HG03442 (cell line): Measurements from ENCODE around the gene CRMP1.
"Not testable (repeated sequence)": the region's sequence is repeated elsewhere in the genome, so short reads cannot be mapped to it uniquely, and the experiment has no call there.

ENCODE experiments used
- ATAC-seq: cut with Tn5 transposase; IDR thresholded peaks from one replicate; pipeline ENCODE4 v1.9.1; 2021; ENCODE audit warnings: mild to moderate bottlenecking, moderate library complexity; ENCODE audit not compliant: unreplicated experiment

The CRMP1 gene

GRCh38 chr4:5825321-5826041, 67.4 kb downstream of the CRMP1 start:
- ATAC-seq = no peak

GRCh38 chr4:5824635-5825034, 68.3 kb downstream of the CRMP1 start:
- ATAC-seq = no peak

GRCh38 chr4:5824227-5824626, 68.7 kb downstream of the CRMP1 start:
- ATAC-seq = no peak

- no peak for ATAC-seq
These were observed 69.2 kb downstream of the CRMP1 start for GRCh38 chr4:5823542-5824211.

- no peak for ATAC-seq
These were observed 70.3 kb downstream of the CRMP1 start for GRCh38 chr4:5822619-5823018.

GRCh38 chr4:5821665-5822358, 71.1 kb downstream of the CRMP1 start:
- ATAC-seq = no peak

- no peak for ATAC-seq
These were observed 76.0 kb downstream of the CRMP1 start for GRCh38 chr4:5816851-5817375.

- no peak for ATAC-seq
These were observed 76.8 kb downstream of the CRMP1 start for GRCh38 chr4:5816101-5816500.

GRCh38 chr4:5815641-5816040, 77.2 kb downstream of the CRMP1 start:
- no peak for ATAC-seq

GRCh38 chr4:5814421-5814820, 78.5 kb downstream of the CRMP1 start:
- no peak for ATAC-seq

GRCh38 chr4:5813882-5814255, 79.0 kb downstream of the CRMP1 start:
- ATAC-seq = no peak

- ATAC-seq = no peak
These were observed 80.2 kb downstream of the CRMP1 start for GRCh38 chr4:5812506-5813229.

- ATAC-seq = not testable (repeated sequence)
These were observed 80.8 kb downstream of the CRMP1 start for GRCh38 chr4:5812057-5812456.

- ATAC-seq = no peak
These were observed 82.0 kb downstream of the CRMP1 start for GRCh38 chr4:5810770-5811430.

- no peak for ATAC-seq
These were observed 82.7 kb downstream of the CRMP1 start for GRCh38 chr4:5810151-5810550.

- ATAC-seq = no peak
These were observed 83.6 kb downstream of the CRMP1 start for GRCh38 chr4:5809216-5809776.

- no peak for ATAC-seq
These were observed 84.7 kb downstream of the CRMP1 start for GRCh38 chr4:5808081-5808741.

GRCh38 chr4:5805270-5805669, 87.6 kb downstream of the CRMP1 start:
- ATAC-seq = no peak

GRCh38 chr4:5804656-5805055, 88.2 kb downstream of the CRMP1 start:
- no peak for ATAC-seq

GRCh38 chr4:5802565-5802964, 90.3 kb downstream of the CRMP1 start:
- ATAC-seq = no peak
